NCI-H2171 (cell line): ENCODE measurements around the gene ZFP62.
"Not testable (repeated sequence)": the region's sequence is repeated elsewhere in the genome, so short reads cannot be mapped to it uniquely, and the experiment has no call there.

ENCODE experiments used
- DNase-seq: peaks from one replicate; lab custom pipeline; 2025; lab: John Stamatoyannopoulos, UW

ZFP62 gene

DNA sequence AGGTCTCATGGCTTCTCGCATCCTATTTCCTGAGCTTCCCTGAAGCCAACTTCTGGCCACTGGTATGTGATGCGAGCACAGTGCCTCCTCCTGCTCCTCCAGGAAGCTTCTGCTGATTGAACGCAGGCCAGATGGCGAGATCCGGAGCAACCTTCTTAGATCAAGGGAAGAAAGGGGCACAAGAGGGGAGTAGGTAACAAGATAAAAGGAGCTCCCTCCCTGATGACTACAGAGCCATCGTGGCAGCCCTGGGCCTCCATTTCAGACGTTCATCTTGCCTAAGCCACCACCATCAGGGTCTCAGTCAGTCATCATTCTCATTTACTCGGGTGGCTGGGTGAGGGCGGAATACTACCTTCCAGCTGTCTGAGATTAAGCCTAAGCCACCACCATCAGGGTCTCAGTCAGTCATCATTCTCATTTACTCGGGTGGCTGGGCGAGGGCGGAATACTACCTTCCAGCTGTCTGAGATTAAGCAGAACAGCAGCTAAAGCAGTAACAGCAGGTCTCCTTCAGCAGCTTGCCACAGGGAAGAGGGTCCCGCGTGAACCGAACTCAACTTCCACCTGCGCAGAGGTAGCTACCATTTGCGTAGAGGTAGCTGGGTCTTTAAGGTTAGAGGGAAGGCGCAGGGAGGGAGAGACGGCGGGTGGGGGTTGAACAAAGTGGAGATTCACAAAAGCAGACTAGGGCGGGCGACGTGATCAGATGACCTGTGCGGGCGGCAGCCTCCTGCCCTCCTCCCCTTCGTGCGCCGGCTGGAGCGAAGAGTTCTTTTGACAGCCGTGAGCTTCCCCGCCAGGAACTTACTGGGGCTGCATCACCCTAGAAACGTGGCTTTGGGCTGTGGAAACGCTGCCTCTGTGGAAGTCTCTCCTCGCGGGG is 30.6 kb downstream of the ZFP62 start:
- DNase-seq, result no peak

- no peak for DNase-seq
Measured at GRCh38 chr5:180829726-180830125, 31.4 kb downstream of the ZFP62 start.

- DNase-seq, result not testable (repeated sequence)
Measured at GRCh38 chr5:180828756-180829531, 32.1 kb downstream of the ZFP62 start.

GRCh38 chr5:180827374-180827773 is 33.7 kb downstream of the ZFP62 start:
- not testable (repeated sequence) for DNase-seq

GRCh38 chr5:180825768-180826525 is 35.1 kb downstream of the ZFP62 start:
- DNase-seq, result no peak

DNA sequence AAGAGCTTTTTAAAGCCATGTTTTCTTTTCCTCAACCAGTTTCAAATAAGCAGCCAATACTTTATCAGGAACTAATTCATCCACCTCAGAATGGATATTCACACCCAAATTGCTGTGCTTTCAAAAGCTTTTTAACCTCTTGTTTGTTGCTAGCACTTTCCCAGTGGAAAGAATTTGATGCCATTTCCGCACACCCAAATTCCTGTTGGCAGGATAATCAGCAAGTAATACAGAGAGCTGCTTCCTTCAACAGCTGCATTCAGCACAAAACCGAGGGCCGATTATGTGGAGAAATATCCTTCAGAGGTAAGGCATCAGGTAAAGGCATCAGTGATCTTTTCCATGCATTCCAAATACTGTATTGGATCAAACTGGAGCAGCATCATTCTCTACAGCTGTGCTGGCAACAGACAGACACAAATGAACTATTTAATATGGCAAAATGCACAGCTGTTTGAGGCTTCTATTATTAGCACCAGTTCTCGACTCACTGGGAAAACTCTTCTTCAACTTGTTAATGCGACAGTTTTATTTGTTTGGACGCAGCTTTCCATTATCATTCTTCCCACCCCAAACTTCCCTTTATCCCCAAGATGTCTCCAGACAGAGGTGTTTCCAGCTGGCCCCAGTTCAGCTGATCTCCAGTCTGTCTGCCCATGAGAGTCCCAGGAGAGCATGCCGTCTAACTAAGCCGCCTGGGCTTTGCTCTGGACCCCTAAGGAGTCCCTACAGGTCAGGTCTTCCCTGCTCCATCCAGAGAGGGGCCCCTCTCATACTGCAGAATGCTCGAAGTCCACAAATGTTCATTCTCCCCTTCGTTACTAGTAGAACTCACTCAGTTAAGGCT is 36.2 kb downstream of the ZFP62 start:
- DNase-seq, result no peak

GRCh38 chr5:180823940-180824629 is 37.0 kb downstream of the ZFP62 start:
- no peak for DNase-seq

DNA sequence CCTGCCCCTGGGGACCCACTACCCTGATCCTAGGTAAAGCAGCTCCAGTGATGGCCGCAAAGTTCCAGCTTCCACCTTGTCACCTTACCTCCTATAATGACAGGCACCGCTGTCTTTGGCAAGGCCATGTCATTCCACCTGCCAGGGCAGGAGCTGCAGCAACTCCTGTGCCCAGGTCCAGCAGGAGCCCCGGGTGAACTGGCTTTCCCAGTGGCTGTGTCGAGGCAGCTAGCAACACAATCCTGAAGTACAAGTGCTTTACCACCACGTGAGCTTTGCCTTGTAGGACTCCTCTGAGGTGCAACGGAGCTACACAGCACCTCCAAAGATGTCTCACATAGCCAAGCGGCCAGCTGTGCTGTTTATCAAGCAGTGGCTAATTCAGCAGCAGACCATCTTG is 37.7 kb downstream of the ZFP62 start:
- DNase-seq, result no peak

DNA sequence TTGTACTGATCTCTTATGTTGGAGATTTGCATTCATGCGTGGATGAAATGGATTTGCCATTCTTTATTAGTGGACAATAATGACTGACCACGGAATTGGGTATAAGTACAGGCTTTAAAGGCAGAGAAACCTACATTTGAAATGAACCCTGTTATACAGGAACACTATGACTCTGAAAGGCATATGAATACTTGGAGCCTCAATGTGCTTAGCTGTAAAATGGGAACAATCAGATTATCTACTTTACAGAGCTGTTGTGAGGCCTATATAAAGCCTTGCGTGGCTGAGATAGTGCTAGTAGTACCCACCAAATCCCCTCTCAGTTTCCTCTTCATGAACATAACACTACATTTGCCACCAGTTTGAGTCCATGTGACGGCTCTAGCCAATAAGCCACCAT is 39.5 kb downstream of the ZFP62 start:
- no peak for DNase-seq

- DNase-seq, result no peak
Measured at GRCh38 chr5:180820788-180821321, 40.2 kb downstream of the ZFP62 start.

GRCh38 chr5:180818677-180819341 is 42.3 kb downstream of the ZFP62 start:
- DNase-seq, result no peak

- DNase-seq, result no peak
Measured at GRCh38 chr5:180817893-180818674, 43.0 kb downstream of the ZFP62 start.

DNA sequence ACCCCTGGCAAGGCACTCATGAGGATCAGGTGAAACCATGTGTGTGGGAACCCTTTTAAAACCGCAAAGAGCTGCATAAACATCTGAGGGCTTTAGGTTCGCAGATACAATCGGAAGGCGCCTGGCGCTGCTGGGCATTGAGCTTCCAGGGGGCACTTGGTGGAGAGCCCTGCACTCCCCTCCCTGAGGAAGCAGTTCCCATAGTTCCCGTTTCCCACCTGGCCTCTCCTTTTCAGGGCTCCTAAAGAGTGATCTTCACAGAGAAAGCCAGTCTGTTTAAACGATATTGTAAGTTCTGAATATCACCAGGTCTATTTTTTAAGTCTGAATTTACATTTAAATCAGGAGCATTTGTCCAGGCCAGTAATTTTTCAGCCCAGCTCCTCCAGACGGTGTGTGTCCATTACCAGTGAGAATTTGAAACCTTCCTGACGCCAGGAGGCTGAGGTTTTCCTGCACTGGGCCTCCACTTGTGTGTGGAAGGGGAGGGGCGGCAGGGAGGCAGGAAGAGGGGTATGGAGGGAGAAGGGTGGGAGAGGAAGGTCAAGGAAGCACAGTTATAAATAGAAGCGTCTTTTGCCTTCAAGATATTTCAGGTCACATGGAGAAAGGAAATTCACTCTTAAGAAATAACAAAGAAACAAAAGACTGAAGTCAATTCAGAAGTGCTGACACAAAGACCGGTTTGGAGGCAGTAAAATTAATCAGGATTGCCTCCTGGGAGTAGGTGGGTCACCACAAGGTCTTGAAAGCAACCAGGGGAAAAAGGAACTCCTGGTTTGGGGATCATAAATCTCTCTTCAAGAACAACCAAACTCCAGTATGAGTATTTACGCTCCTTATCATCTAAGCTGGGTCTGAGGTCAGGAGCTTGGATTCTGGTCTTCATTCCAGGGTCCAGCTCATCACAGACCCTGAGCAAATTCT is 44.2 kb downstream of the ZFP62 start:
- DNase-seq, result no peak

DNA sequence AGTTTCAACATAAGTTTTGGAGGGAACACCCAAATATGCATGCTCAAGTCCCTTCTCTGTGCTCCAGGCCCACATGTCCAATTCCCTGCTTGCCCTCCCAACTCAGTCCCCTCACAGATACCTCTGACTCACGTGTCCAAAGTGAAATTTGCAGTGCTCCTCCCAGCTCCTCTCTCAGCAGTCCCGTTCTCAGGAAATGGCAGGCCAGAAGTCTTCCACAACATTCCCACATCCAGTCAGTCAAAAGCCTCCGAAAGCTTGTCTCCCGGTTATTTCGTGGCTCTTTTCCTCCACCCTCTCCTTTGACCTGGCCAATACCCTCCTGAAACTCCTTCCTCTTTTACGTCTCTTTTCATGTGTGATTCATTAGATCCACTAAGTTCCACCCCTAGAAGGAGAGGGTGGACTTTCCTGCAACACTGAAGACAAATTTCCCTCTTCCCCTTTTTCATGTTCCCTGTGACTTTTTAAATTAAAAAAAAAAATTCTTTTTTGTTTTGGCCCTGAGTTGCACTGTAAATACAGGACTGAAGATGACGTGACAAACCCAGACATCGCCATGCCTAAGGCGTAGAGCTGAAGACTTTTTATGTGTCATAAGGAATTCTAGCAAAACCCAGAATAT is 45.7 kb downstream of the ZFP62 start:
- DNase-seq, result no peak

- DNase-seq, result no peak
Measured at GRCh38 chr5:180813420-180813819, 47.7 kb downstream of the ZFP62 start.

- no peak for DNase-seq
Measured at GRCh38 chr5:180811623-180812124, 49.4 kb downstream of the ZFP62 start.

- DNase-seq, result no peak
Measured at GRCh38 chr5:180810959-180811622, 50.0 kb downstream of the ZFP62 start.
